ENCODE results near the gene PTS. TPM values are rescaled to one million over a fixed set of nuclear protein-coding genes. Genes with fewer than 3 reads are reported as not detected.

Gene PTS
- total and polyA plus RNA-seq, 5 donors from 2014 or later = 7.1 to 71.5 (median 11.7) TPM

DNA sequence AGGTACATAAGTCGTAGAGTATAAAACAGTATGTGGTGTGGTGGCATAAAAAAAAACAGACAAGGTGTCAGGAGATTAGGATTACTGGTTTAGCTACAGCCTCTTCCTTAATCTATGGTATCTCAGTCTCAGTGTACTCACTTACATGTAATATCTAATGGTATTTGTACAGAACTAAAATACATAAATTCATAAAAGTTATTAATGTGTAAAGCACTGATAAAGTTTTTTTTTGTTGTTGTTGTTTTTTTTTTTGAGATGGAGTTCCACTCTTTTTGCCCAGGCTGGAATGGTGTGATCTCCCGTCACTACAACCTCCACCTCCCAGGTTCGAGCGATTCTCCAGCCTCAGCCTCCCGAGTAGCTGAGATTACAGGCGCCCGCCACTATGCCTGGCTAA, 2.9 kb downstream of the PTS start:
- no peak for DNase-seq
- ATAC-seq (ENCODE audit: low read depth in 2 of 2) = no peak
- Mint-ChIP-seq H3K27ac (peak overlapping the region in 1 of 3 donors; percentile 4), H3K4me1 (peaks cover 16 to 43% (median 18%) of the 10 kb centered on the region in 4 donors), H3K27me3 (no peaks in the 10 kb centered on the region), H3K9me3 (no peaks in the 10 kb centered on the region), H3K4me3 (peak overlapping the region in 1 of 4 donors; percentile 0), H3K36me3 (peaks cover 34% of the 10 kb centered on the region)
- Histone ChIP-seq H3K27me3 (ENCODE audit: control insufficient read depth, insufficient read depth, low read length) (no peaks in the 10 kb centered on the region), H3K27ac (ENCODE audit: insufficient read depth, low read length, poor library complexity, severe bottlenecking) (no peak overlapping the region), H3K9me3 (ENCODE audit: control insufficient read depth in 2 of 2, low read length in 2 of 2) (no peaks in the 10 kb centered on the region), H3K36me3 (ENCODE audit: control insufficient read depth, insufficient read depth, low read length) (peaks cover 39% of the 10 kb centered on the region), H3K4me1 (ENCODE audit: control insufficient read depth, insufficient read depth, low read length, poor library complexity, severe bottlenecking) (peaks cover 15% of the 10 kb centered on the region), H3K4me3 (ENCODE audit: low read depth, low read length) (no peak overlapping the region)

DNA sequence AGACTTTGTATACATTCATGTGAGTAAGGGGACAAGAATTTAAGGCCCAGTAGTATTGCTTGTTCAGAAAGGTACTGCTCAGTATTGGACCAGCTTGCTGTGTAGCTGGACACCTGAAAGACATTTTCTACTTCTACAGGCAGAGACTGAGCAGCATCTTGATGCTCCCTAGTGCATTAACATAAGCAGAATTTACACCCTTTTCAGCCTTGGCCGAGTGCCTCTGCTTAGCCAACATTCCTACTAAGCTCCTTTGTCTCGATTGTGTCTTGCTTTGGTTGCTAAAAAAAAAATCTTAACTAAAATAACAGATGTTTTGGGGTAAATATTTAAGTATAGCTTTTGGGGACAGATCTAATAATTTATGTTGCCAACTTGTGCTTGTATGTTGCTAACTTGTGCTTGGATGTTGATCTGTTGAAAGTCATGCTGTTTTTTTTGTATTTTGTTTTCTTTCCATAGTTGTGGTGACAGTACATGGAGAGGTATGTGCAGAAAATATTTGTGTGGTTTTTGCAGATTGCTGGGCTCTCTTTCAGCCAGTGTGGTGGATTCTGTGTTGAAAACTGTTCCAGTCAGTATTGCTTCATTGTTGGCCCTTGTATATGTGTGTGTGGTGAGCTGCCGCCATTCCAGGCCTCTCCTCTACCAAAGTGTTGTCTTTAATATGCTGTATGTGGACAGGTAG, 3.7 kb downstream of the PTS start:
- Histone ChIP-seq H3K4me1 (ENCODE audit: control insufficient read depth, insufficient read depth, low read length, poor library complexity, severe bottlenecking) (peaks cover 15% of the 10 kb centered on the region), H3K36me3 (ENCODE audit: control insufficient read depth, insufficient read depth, low read length) (peaks cover 42% of the 10 kb centered on the region), H3K27ac (ENCODE audit: insufficient read depth, low read length, poor library complexity, severe bottlenecking) (no peak overlapping the region), H3K4me3 (ENCODE audit: low read depth, low read length) (no peak overlapping the region), H3K27me3 (ENCODE audit: control insufficient read depth, insufficient read depth, low read length) (no peaks in the 10 kb centered on the region), H3K9me3 (ENCODE audit: control insufficient read depth in 2 of 2, low read length in 2 of 2) (no peaks in the 10 kb centered on the region)
- Mint-ChIP-seq H3K4me3 (no peak overlapping the region), H3K36me3 (peaks cover 34% of the 10 kb centered on the region), H3K9me3 (no peaks in the 10 kb centered on the region), H3K27me3 (no peaks in the 10 kb centered on the region), H3K4me1 (peaks cover 16 to 43% (median 18%) of the 10 kb centered on the region in 4 donors), H3K27ac (peak overlapping the region in 1 of 3 donors; percentile 52)
- DNase-seq (no peak), ATAC-seq (ENCODE audit: low read depth in 2 of 2) (no peak)

DNA sequence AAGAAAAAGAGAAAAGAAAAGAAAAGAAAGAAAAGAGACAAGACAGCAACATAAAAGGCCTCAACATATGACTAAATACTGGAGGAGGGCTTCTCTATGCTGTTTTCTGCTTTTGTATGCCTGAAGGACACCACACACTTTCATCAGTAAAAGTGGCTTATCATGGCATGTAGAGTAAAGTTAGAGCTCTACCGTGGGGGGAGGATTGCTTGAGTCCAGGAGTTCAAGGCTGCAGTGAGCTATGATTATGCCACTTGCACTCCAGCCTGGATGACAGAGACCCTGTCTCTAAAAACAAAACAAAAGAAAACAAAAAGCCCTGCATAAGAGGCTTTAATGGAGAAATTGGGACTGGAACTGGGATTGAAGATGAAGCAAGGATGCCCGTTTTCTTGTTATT, 5.7 kb downstream of the PTS start:
- Histone ChIP-seq H3K4me3 (ENCODE audit: low read depth, low read length) (no peak overlapping the region), H3K4me1 (ENCODE audit: control insufficient read depth, insufficient read depth, low read length, poor library complexity, severe bottlenecking) (peaks cover 8% of the 10 kb centered on the region), H3K9me3 (ENCODE audit: control insufficient read depth in 2 of 2, low read length in 2 of 2) (no peaks in the 10 kb centered on the region), H3K27ac (ENCODE audit: insufficient read depth, low read length, poor library complexity, severe bottlenecking) (no peak overlapping the region), H3K27me3 (ENCODE audit: control insufficient read depth, insufficient read depth, low read length) (no peaks in the 10 kb centered on the region), H3K36me3 (ENCODE audit: control insufficient read depth, insufficient read depth, low read length) (peaks cover 60% of the 10 kb centered on the region)
- no peak for ATAC-seq (ENCODE audit: low read depth in 2 of 2)
- Mint-ChIP-seq H3K4me1 (peaks cover 13 to 29% (median 16%) of the 10 kb centered on the region in 4 donors), H3K27ac (peak overlapping the region in 1 of 3 donors; percentile 26), H3K36me3 (peaks cover 49% of the 10 kb centered on the region), H3K4me3 (no peak overlapping the region), H3K9me3 (no peaks in the 10 kb centered on the region), H3K27me3 (no peaks in the 10 kb centered on the region)
- DNase-seq = no peak

DNA sequence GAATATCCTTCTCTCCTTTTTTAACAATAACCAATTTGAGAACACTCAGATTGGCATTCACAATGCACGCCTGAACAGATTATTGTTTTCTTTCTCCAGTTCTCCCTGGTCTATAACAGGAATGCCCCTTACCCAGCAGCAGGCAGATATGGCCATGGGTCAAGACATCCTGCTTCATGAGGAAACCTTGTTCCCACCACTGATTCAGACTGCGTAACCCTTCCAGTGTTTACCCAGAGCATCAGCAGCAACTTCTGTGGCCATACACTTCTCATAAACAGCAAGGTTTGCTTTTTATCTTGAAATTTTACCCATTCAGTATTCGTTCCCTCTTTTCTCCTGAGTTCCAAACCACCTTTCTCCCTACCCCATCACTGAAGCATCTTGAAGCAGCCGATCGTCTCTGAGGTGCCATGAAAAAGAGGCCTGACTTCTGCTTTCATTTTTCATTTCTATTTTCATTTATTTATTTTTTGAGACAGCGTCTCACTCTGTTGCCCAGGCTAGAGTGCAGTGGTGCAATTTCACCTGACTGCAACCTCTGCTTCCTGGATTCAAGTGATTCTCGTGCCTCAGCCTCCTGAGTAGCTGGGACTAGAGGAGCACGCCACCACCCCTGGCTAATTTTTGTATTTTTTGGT, 9.6 kb downstream of the PTS start:
- no peak overlapping the region for H3K27ac ChIP-seq (ENCODE audit: insufficient read depth, low read length, poor library complexity, severe bottlenecking)
- Mint-ChIP-seq H3K27ac (peak overlapping the region in 1 of 3 donors; percentile 21), H3K9me3 (no peaks in the 10 kb centered on the region), H3K36me3 (peaks cover 53% of the 10 kb centered on the region), H3K27me3 (no peaks in the 10 kb centered on the region), H3K4me3 (no peak overlapping the region), H3K4me1 (peaks cover 0 to 4% (median 1%) of the 10 kb centered on the region in 4 donors)
- H3K4me1 ChIP-seq (ENCODE audit: control insufficient read depth, insufficient read depth, low read length, poor library complexity, severe bottlenecking) = no peaks in the 10 kb centered on the region
- ATAC-seq (ENCODE audit: low read depth in 2 of 2) (no peak), DNase-seq (no peak)
- H3K36me3 ChIP-seq (ENCODE audit: control insufficient read depth, insufficient read depth, low read length) = peaks cover 62% of the 10 kb centered on the region
- H3K27me3 ChIP-seq (ENCODE audit: control insufficient read depth, insufficient read depth, low read length) = no peaks in the 10 kb centered on the region
- H3K9me3 ChIP-seq (ENCODE audit: control insufficient read depth in 2 of 2, low read length in 2 of 2) = no peaks in the 10 kb centered on the region
- no peak overlapping the region for H3K4me3 ChIP-seq (ENCODE audit: low read depth, low read length)

DNA sequence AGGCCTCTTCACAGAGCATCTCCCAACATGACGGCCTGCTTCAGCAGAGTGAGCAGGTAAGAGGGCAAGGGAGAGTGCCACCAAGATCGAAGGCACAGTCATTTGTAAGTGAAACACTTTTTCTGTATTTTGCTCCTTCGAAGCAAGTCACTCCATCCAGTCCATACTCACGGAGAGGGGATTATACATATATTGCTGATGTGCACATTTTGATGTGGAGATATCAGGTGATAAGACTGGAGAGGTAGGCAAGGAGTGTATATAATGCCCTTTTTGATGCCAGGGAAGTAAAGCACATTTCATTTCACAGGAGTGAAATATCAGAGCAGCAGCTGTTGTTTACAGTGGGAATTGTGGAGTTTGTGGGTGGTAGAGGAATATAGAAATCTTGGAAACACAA, 11.2 kb downstream of the PTS start:
- peaks cover 45% of the 10 kb centered on the region for H3K36me3 Mint-ChIP-seq
- H3K4me1 ChIP-seq (ENCODE audit: control insufficient read depth, insufficient read depth, low read length, poor library complexity, severe bottlenecking) = no peaks in the 10 kb centered on the region
- DNase-seq (no peak), ATAC-seq (ENCODE audit: low read depth in 2 of 2) (no peak)
- no peaks in the 10 kb centered on the region for H3K27me3 Mint-ChIP-seq
- no peaks in the 10 kb centered on the region for H3K9me3 ChIP-seq (ENCODE audit: control insufficient read depth in 2 of 2, low read length in 2 of 2)
- no peak overlapping the region for H3K27ac Mint-ChIP-seq
- H3K9me3 Mint-ChIP-seq = peaks cover 0 to 1% (median 0%) of the 10 kb centered on the region in 7 donors
- H3K4me3 ChIP-seq (ENCODE audit: low read depth, low read length) = no peak overlapping the region
- peaks cover 56% of the 10 kb centered on the region for H3K36me3 ChIP-seq (ENCODE audit: control insufficient read depth, insufficient read depth, low read length)
- no peak overlapping the region for H3K27ac ChIP-seq (ENCODE audit: insufficient read depth, low read length, poor library complexity, severe bottlenecking)
- H3K4me1 Mint-ChIP-seq = peaks cover 0 to 4% (median 0%) of the 10 kb centered on the region in 4 donors
- no peak overlapping the region for H3K4me3 Mint-ChIP-seq
- no peaks in the 10 kb centered on the region for H3K27me3 ChIP-seq (ENCODE audit: control insufficient read depth, insufficient read depth, low read length)

DNA sequence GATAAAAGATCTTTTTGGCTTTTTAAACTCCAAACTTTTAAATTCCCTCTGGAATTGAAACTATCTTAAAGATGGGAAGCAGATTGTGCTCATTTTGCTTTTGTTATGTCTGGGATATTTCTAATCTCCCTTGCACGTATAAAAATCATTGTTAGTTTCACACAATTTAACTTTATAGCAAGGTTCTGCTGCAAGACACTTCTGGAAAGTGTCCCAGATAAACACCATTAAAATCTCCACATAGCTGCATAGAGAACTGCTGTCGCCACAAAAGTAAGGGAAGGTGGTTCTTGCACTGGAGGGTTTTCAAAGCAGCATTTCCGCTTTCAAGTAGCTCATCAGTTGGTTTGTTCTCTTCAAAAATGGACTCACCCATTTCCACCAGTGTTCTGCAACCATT, 11.8 kb downstream of the PTS start:
- Histone ChIP-seq H3K4me3 (ENCODE audit: low read depth, low read length) (no peak overlapping the region), H3K4me1 (ENCODE audit: control insufficient read depth, insufficient read depth, low read length, poor library complexity, severe bottlenecking) (no peaks in the 10 kb centered on the region), H3K36me3 (ENCODE audit: control insufficient read depth, insufficient read depth, low read length) (peaks cover 51% of the 10 kb centered on the region), H3K27me3 (ENCODE audit: control insufficient read depth, insufficient read depth, low read length) (no peaks in the 10 kb centered on the region), H3K9me3 (ENCODE audit: control insufficient read depth in 2 of 2, low read length in 2 of 2) (no peaks in the 10 kb centered on the region), H3K27ac (ENCODE audit: insufficient read depth, low read length, poor library complexity, severe bottlenecking) (no peak overlapping the region)
- peaks cover 0 to 4% (median 0%) of the 10 kb centered on the region in 4 donors for H3K4me1 Mint-ChIP-seq
- peaks cover 50% of the 10 kb centered on the region for H3K36me3 Mint-ChIP-seq
- DNase-seq (no peak), ATAC-seq (ENCODE audit: low read depth in 2 of 2) (no peak)
- H3K27ac Mint-ChIP-seq = no peak overlapping the region
- no peaks in the 10 kb centered on the region for H3K27me3 Mint-ChIP-seq
- peaks cover 0 to 5% (median 0%) of the 10 kb centered on the region in 7 donors for H3K9me3 Mint-ChIP-seq
- no peak overlapping the region for H3K4me3 Mint-ChIP-seq

DNA sequence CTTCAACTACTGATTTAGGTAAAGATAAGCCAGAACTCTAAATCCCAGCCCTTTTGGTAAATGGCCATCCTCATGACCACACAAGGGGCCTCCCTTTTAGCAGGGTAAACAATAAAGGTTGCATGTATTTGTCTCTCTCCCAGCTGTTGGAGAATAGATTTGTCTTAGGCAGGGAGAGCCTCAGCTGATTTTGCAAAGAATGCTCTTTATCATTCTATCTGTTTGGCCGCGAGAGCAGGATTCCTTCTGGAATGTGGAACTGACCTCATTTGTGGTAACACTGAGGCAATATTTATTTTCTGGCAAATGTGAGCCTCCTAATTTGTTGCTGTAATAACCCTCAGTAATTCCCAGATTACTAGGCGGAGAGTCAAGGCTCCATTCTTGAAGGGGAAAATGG, 15.3 kb downstream of the PTS start:
- H3K9me3 ChIP-seq (ENCODE audit: control insufficient read depth in 2 of 2, low read length in 2 of 2) = peaks cover 0 to 2% of the 10 kb centered on the region in 2 experiments
- Mint-ChIP-seq H3K27ac (no peak overlapping the region), H3K4me1 (no peaks in the 10 kb centered on the region), H3K4me3 (no peak overlapping the region), H3K36me3 (peaks cover 47% of the 10 kb centered on the region), H3K27me3 (no peaks in the 10 kb centered on the region), H3K9me3 (peaks cover 0 to 10% (median 3%) of the 10 kb centered on the region in 7 donors)
- ATAC-seq (ENCODE audit: low read depth in 2 of 2) = no peak
- no peaks in the 10 kb centered on the region for H3K27me3 ChIP-seq (ENCODE audit: control insufficient read depth, insufficient read depth, low read length)
- H3K36me3 ChIP-seq (ENCODE audit: control insufficient read depth, insufficient read depth, low read length) = peaks cover 28% of the 10 kb centered on the region
- H3K4me3 ChIP-seq (ENCODE audit: low read depth, low read length) = no peak overlapping the region
- no peak for DNase-seq
- H3K4me1 ChIP-seq (ENCODE audit: control insufficient read depth, insufficient read depth, low read length, poor library complexity, severe bottlenecking) = no peaks in the 10 kb centered on the region
- H3K27ac ChIP-seq (ENCODE audit: insufficient read depth, low read length, poor library complexity, severe bottlenecking) = no peak overlapping the region
